ENCODE measurements around the gene BCAS1.

- TF ChIP-seq CTCF (IDR thresholded peaks at IDR 0.05) (no peak), POLR2A (IDR thresholded peaks at IDR 0.05) (no peak)
Measured at GRCh38 chr20:53941680-53942471, 128.5 kb downstream of the BCAS1 start.

Measured in body of pancreas (tissue), 4 donors.